Natural killer cell (primary cell): ENCODE measurements around the gene TMEM225B. TPM values are rescaled to one million over a fixed set of nuclear protein-coding genes. Genes with fewer than 3 reads are reported as not detected.

Source experiments
- ATAC-seq, 3 donors: fragments of 150-1000 bp in 2 of 3; fragments of 200-7000 bp in 1 of 3; cut with Tn5 transposase; 1 replicate in 1 of 3; 2 replicates in 2 of 3; pipeline ENCODE4 v1.10.0; 2021; ENCODE audit warnings: mild to moderate bottlenecking in 2 of 3, moderate library complexity in 2 of 3
- DNase-seq, 2 donors: peaks; one replicate each; pipeline versions ENCODE4 v3.0.0 to v3.0.0-alpha.2; 2013 to 2021; ENCODE audit warnings: mixed read lengths in 1 of 2
- H3K27ac ChIP-seq: one replicate; pipeline ENCODE4 v1.5.1; 2013; ENCODE audit warnings: mild to moderate bottlenecking, low read length
- H3K27me3 ChIP-seq: one replicate; pipeline ENCODE4 v1.6.1; 2013; ENCODE audit warnings: low read length; ENCODE audit not compliant: control insufficient read depth, insufficient read depth
- H3K36me3 ChIP-seq: one replicate; pipeline ENCODE4 v1.6.1; 2013; ENCODE audit warnings: low read length; ENCODE audit not compliant: control insufficient read depth, insufficient read depth
- H3K4me1 ChIP-seq: one replicate; pipeline ENCODE4 v1.6.1; 2013; ENCODE audit warnings: low read length; ENCODE audit not compliant: control insufficient read depth, insufficient read depth
- H3K4me3 ChIP-seq: one replicate; pipeline ENCODE4 v1.5.1; 2013; ENCODE audit warnings: low read length
- H3K9me3 ChIP-seq: one replicate; pipeline ENCODE4 v1.6.1; 2013; ENCODE audit warnings: low read length; ENCODE audit not compliant: control insufficient read depth, insufficient read depth
- H3K27ac Mint-ChIP-seq, 2 donors: one replicate each; pipeline ENCODE4 v1.8.0; 2022; ENCODE audit warnings: mild to moderate bottlenecking in 2 of 2, mixed read lengths in 2 of 2, moderate library complexity in 1 of 2
- H3K27me3 Mint-ChIP-seq, 2 donors: one replicate each; pipeline ENCODE4 v1.8.0; 2022; ENCODE audit warnings: low read depth in 2 of 2, mixed read lengths in 2 of 2
- H3K36me3 Mint-ChIP-seq: one replicate; pipeline ENCODE4 v1.8.0; 2022; ENCODE audit warnings: mixed read lengths
- H3K4me1 Mint-ChIP-seq, 2 donors: one replicate each; pipeline ENCODE4 v1.8.0; 2022; ENCODE audit warnings: mixed read lengths in 2 of 2
- H3K4me3 Mint-ChIP-seq: one replicate; pipeline ENCODE4 v1.8.0; 2022; ENCODE audit warnings: mild to moderate bottlenecking, moderate library complexity, mixed read lengths
- H3K9me3 Mint-ChIP-seq, 2 donors: one replicate each; pipeline ENCODE4 v1.8.0; 2022; ENCODE audit warnings: mixed read lengths in 2 of 2
- CTCF ChIP-seq: fragments of 200-600 bp; IDR thresholded peaks from one replicate; pipeline ENCODE4 v1.8.0; 2022; ENCODE audit warnings: antibody characterized with exemption
- whole genome bisulfite sequencing: methylation state at CpG from one replicate; pipeline ENCODE4 v1.1.7; 2013; ENCODE audit warnings: missing lambda C conversion rate; ENCODE audit not compliant: insufficient coverage; 5-methylcytosine and 5-hydroxymethylcytosine counted together
- intact Hi-C: fragments of 100-400 bp; cut with micrococcal nuclease; formaldehyde crosslinking; loops from one replicate; pipeline ENCODE4 v1.14.2; 2022
- total RNA-seq, 4 donors: library from RNA; stranded (reverse); fragments of 120-200 nt in 1 of 4; gene quantifications; one replicate each; pipeline versions ENCODE4 v1.2.3 to v1.2.4, GENCODE V29; 2013 to 2022

Gene TMEM225B
- total RNA-seq, 3 donors from 2014 or later (not counting 1 experiment from before 2014, with no cell fraction given): 1.4 to 2.5 (median 2.0) TPM

- peaks cover 32% of the 10 kb centered on the region for H3K4me1 ChIP-seq
- peak; percentile 94 to 95 for DNase-seq
- peak; percentile 80 to 94 (median 86) for ATAC-seq
- H3K4me1 Mint-ChIP-seq: peaks cover 48 to 50% of the 10 kb centered on the region in 2 donors
- H3K9me3 ChIP-seq: no peaks in the 10 kb centered on the region
- peak within 1 kb of the TSS; percentile 98 for H3K4me3 ChIP-seq
- H3K27me3 ChIP-seq: no peaks in the 10 kb centered on the region
- intact Hi-C loops: loop anchor here (2.0 kb wide), 1 partner anchor 58 kb away; the partner anchor contains the start of gene ZSCAN25
- H3K27ac Mint-ChIP-seq: peak within 1 kb of the TSS; percentile 98 to 99
- peaks cover 16% of the 10 kb centered on the region for H3K36me3 Mint-ChIP-seq
- WGBS: under 1% methylated on average over 73 of the region's 73 CpGs
- no peaks in the 10 kb centered on the region for H3K9me3 Mint-ChIP-seq
- H3K4me3 Mint-ChIP-seq: peak within 1 kb of the TSS; percentile 94
- peak within 1 kb of the TSS; percentile 95 for H3K27ac ChIP-seq
- no peak for TF ChIP-seq CTCF
- H3K36me3 ChIP-seq: peaks cover 36% of the 10 kb centered on the region
- H3K27me3 Mint-ChIP-seq: no peaks in the 10 kb centered on the region
Observed at GRCh38 chr7:99558306-99559174, 39.5 kb upstream of the TMEM225B start, which contains the start of gene ZNF655. ZNF655 (plus strand) TSS chr7:99558642; CDS start chr7:99560560, 1,918 bp downstream.

GRCh38 chr7:99559175-99559915, 38.7 kb upstream of the TMEM225B start:
- Histone ChIP-seq H3K36me3 (peaks cover 39% of the 10 kb centered on the region), H3K4me1 (peaks cover 32% of the 10 kb centered on the region), H3K9me3 (no peaks in the 10 kb centered on the region), H3K27me3 (no peaks in the 10 kb centered on the region), H3K4me3 (peak overlapping the region; percentile 98), H3K27ac (peak overlapping the region; percentile 95)
- intact Hi-C loops: loop anchor here (2.0 kb wide), 1 partner anchor 57 kb away; the partner anchor contains the start of gene ZSCAN25
- Mint-ChIP-seq H3K27me3 (no peaks in the 10 kb centered on the region), H3K4me3 (peak overlapping the region; percentile 94), H3K4me1 (peaks cover 54 to 56% of the 10 kb centered on the region in 2 donors), H3K9me3 (no peaks in the 10 kb centered on the region), H3K27ac (peak overlapping the region; percentile 98 to 99), H3K36me3 (peaks cover 24% of the 10 kb centered on the region)
- 25% methylated on average over 30 of the region's 31 CpGs for WGBS
- TF ChIP-seq CTCF: no peak
- ATAC-seq (no peak), DNase-seq (peak in 1 of 2 donors; percentile 55)

- Histone ChIP-seq H3K4me1 (peaks cover 32% of the 10 kb centered on the region), H3K27ac (no peak overlapping the region), H3K36me3 (peaks cover 51% of the 10 kb centered on the region), H3K9me3 (no peaks in the 10 kb centered on the region), H3K27me3 (no peaks in the 10 kb centered on the region), H3K4me3 (no peak overlapping the region)
- 91% methylated on average over 7 of the region's 7 CpGs for WGBS
- TF ChIP-seq CTCF: no peak
- DNase-seq (no peak), ATAC-seq (no peak)
- Mint-ChIP-seq H3K4me1 (peaks cover 45 to 54% of the 10 kb centered on the region in 2 donors), H3K4me3 (peak overlapping the region; percentile 36), H3K36me3 (peaks cover 27% of the 10 kb centered on the region), H3K9me3 (no peaks in the 10 kb centered on the region), H3K27me3 (no peaks in the 10 kb centered on the region), H3K27ac (peak overlapping the region; percentile 73 to 98)
- intact Hi-C loops: no loop called here
Observed at GRCh38 chr7:99560834-99561736, 37.0 kb upstream of the TMEM225B start.
